ENCODE results near the gene PAN3.

The PAN3 gene

DNA sequence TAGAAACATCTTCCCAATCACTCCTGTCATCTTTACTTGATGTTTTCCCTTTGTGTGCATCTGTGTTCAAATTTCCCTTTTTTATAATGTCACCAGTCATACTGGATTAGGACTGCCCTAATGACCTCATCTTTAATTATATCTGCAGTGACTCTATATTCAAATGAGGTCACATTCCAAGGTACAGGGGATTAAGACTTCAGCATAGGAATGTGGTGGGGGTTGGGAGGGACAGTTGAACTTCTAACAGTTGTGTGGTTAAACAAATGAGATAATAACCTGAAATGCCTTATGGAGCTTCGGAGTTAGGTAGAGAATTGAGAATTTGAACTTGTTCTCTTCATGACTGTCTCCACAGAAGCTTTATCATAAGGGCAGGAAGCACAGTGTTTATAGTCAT lies 23.0 kb downstream of the PAN3 start:
- peak; percentile 45 for DNase-seq (ENCODE audit: low read depth)
- no peak overlapping the region for H3K4me3 ChIP-seq (ENCODE audit: low read depth, low read length)

DNA sequence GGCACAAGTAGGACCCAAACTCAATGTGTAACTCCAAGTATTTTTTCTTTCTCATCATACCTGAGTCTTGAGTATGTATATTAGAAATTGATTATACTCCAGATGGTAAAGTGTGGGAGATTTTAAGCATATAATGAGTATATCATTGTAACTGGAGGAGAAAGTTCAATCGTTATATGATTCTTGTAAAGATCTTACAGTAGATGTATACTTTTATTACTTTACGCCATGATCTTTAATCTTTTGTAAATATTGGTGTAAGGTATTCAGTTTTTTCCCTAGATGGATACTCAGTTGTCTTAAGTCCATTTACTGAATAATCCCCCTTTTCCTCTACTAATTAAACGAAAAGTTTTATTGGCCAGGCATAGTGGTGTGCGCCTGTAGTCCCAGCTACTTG lies 25.2 kb downstream of the PAN3 start:
- DNase-seq (ENCODE audit: low read depth): no peak
- TF ChIP-seq, protein P1, sequence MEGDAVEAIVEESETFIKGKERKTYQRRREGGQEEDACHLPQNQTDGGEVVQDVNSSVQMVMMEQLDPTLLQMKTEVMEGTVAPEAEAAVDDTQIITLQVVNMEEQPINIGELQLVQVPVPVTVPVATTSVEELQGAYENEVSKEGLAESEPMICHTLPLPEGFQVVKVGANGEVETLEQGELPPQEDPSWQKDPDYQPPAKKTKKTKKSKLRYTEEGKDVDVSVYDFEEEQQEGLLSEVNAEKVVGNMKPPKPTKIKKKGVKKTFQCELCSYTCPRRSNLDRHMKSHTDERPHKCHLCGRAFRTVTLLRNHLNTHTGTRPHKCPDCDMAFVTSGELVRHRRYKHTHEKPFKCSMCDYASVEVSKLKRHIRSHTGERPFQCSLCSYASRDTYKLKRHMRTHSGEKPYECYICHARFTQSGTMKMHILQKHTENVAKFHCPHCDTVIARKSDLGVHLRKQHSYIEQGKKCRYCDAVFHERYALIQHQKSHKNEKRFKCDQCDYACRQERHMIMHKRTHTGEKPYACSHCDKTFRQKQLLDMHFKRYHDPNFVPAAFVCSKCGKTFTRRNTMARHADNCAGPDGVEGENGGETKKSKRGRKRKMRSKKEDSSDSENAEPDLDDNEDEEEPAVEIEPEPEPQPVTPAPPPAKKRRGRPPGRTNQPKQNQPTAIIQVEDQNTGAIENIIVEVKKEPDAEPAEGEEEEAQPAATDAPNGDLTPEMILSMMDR (conservative IDR thresholded peaks at IDR 0.05; ENCODE audit: low read depth, low read length): no peak
- H3K4me3 ChIP-seq (ENCODE audit: low read depth, low read length): no peak overlapping the region

More for the DNA sequence above, 23.0 kb downstream of the PAN3 start:
- TF ChIP-seq, protein P1 (conservative IDR thresholded peaks at IDR 0.05; ENCODE audit: low read depth, low read length): no peak

DNA sequence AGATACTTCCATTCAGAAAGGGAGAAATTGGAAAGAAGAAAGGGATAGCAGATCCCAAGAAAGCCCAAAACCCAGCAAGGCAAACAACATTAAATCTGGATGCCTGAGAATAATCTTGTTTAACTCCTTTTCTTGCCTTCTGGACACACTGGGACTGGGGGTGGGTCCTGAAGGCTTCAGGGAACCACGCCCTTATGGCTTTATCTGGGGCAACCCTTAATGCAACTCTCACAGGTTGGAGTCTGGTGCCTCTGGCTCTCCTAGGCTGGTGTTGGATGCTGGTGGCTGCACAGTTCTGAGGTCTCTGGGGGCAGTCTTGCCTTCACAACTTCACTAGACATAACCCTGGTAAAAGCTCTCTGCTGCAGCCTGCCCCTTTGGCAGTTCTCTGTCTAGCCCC lies 27.9 kb downstream of the PAN3 start:
- TF ChIP-seq, protein P1 (conservative IDR thresholded peaks at IDR 0.05; ENCODE audit: low read depth, low read length): no peak
- no peak for DNase-seq (ENCODE audit: low read depth)
- no peak overlapping the region for H3K4me3 ChIP-seq (ENCODE audit: low read depth, low read length)

DNA sequence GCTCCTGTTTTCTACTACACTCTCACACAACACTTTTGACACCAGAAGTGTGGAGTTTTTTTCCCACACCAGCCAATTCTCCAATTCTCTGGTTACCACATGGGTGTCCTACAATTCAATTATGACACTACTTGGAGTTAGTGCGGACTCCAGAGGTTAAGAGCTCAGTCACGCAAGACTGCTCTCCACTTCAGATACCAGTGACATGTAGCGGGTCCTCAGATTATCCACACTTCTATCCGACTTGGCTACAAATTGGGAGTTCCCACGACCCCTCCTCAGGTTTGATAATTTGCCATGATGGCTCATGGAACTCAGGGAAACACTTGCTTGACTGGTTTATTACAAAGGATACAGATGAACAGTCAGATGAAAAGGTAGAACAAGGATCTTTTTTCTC lies 32.9 kb downstream of the PAN3 start:
- no peak overlapping the region for H3K4me3 ChIP-seq (ENCODE audit: low read depth, low read length)
- TF ChIP-seq, protein P1 (conservative IDR thresholded peaks at IDR 0.05; ENCODE audit: low read depth, low read length): no peak
- DNase-seq (ENCODE audit: low read depth): no peak

DNA sequence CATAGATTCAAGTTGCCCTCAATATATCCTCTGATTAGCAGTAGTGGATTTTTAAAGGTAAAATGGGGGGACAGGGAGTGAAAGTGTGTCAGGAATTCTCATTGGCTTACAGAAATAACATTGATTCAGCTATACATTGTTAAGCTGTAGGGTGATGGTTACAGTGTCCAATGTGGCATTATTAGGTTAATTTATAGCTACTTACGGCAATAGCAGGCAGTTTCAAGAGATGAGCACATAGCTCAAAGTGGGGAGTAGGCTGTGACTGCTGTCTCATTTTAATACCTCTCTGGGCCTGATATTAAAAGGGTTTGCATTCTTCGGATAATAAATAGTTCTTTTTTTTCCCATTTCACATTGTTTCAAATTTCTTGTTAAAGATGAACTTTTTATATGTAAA lies 34.6 kb downstream of the PAN3 start:
- DNase-seq (ENCODE audit: low read depth): no peak
- H3K4me3 ChIP-seq (ENCODE audit: low read depth, low read length): no peak overlapping the region
- TF ChIP-seq, protein P1 (conservative IDR thresholded peaks at IDR 0.05; ENCODE audit: low read depth, low read length): no peak

DNA sequence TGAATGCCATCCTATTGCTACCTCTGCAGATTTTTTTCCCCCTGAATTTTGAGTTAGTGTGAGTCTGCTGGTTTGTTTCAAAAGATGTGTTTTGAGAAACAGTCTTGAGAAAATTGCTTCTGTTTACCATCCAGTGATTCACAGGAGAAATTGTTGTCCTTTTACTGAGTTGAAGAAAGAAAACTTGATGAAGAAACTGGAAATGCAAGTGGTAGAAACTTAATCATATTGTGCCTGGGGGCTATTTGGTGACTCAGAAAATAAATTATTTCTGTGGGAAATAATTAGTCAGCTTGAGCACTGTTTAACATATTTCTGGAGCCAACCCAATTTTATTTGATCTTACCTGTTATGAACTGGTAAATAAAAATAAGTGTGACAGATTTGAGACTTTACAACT lies 35.4 kb downstream of the PAN3 start:
- no peak overlapping the region for H3K4me3 ChIP-seq (ENCODE audit: low read depth, low read length)
- TF ChIP-seq, protein P1 (conservative IDR thresholded peaks at IDR 0.05; ENCODE audit: low read depth, low read length): no peak
- DNase-seq (ENCODE audit: low read depth): no peak

DNA sequence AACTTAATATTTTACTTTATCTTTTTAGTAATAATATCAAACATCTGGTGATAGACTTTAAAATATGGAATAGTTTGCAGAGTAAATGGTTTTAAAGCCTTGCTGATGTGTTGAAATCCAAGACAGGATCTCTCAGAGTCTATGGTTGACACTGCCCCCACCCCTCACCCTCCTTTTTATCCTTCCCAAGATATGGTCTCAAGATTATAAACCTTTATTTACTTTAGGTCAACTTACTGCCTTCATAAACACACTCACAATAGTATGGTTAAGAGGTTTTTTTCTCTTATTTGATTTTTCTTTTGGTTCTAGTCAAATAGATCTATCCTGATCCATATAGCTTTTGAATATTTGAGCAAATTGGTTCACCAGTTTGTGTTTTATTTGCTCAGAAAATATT lies 39.0 kb downstream of the PAN3 start:
- TF ChIP-seq, protein P1 (conservative IDR thresholded peaks at IDR 0.05; ENCODE audit: low read depth, low read length): no peak
- H3K4me3 ChIP-seq (ENCODE audit: low read depth, low read length): no peak overlapping the region
- no peak for DNase-seq (ENCODE audit: low read depth)

Measured in choroid plexus epithelial cell (primary cell).